NCI-H748 (cell line): ENCODE results near the gene NEK11.

Source experiments
- DNase-seq: peaks from one replicate; lab custom pipeline; 2025; ENCODE audit not compliant: unreplicated experiment; lab: John Stamatoyannopoulos, UW

NEK11 gene

DNA sequence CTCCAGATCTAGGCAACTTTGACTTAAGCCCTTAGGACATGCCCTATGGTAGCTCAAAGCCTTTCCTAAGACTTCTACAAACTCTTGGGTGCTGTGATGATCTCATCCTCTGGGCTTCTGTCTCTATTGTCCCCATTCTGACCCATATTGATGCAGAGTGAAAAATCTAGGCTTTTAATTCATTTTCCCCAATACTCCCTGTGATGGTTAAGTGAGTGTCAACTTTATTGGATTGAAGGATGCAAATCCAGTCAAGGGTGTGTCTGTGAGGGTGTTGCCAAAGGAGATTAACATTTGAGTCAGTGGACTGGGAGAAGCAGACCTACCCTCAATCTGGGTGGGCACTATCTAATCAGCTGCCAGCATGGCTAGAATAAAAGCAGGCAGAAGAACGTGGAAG lies 257.6 kb downstream of the NEK11 start:
- DNase-seq = no peak

DNA sequence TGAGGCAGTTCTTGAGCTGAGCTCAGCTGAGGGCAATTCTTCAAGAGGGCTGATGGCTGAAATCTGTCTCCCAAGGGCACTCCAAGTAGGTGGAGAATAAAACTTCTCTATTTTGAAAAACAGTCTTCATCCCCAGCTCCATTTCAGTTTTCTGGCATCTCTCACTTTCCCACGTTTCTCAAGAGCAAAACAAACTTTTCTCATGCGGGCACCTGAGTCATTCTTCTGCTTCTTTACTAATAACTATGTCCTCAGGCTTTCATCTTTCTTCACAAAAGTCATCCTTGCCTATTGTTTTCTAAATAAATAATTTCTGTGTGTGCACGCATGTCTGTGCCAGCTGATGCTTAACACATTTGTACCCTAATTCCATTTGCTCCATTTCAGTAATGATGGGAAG lies 258.8 kb downstream of the NEK11 start:
- DNase-seq = no peak

DNA sequence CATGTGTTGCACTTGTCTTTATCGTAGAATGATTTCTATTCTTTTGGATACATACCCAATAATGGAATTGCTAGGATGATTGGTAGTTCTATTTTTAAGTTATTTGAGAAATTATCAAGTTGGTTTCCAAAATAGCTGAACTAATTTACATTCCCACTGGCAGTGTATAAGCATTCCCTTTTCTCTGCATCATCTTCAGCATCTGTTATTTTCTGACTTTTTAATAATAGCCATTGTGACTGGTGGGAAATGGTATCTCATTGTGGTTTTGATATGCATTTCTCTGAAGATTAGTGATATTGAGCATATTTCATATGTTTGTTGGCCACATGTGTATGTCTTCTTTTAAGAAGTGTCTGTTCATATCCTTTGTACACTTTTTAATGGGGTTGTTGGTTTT lies 273.2 kb downstream of the NEK11 start:
- no peak for DNase-seq

GRCh38 chr3:131303848-131304247 lies 277.2 kb downstream of the NEK11 start:
- DNase-seq = no peak

DNA sequence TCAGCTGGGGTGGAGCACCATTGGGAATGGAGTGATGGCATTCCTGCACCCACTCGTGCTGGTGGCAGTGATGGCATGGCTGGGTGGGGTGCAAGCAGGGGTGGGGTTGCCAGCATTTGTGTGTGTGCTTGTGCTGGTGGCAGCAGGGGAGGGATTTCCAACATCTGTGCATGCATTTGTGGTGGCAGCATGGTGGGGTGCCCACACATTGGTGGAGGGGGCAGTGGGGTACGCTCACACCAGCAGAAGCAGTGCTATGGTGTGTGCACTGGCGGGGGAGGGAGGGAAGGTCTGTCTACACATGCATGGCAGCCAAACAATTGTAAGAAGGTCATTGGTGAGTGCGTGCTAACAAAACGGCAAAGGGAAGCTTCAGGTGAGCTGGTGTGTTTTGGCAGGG lies 278.2 kb downstream of the NEK11 start:
- no peak for DNase-seq

DNA sequence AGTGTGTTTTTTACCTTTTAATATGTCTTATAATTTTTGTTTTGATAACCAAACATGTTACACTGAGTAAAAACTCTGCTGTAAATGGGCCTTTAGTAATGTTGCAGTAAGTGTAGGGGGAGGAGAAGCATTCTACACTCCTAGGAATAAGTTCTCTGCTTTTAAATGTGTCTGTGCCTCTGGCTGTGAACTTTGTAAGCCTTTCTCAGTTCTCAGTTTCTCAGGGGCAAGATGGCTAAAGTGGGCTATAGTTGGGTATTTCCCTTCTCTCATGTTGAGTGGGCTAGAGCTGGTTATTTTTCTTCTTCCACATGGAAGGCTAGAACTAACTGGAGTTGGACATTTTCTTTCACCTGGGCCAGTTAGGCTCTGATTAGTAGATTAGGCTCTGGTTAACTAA lies 279.6 kb downstream of the NEK11 start:
- no peak for DNase-seq

- DNase-seq = no peak
These were observed 287.6 kb downstream of the NEK11 start for GRCh38 chr3:131314318-131314717.

- no peak for DNase-seq
These were observed 288.5 kb downstream of the NEK11 start for GRCh38 chr3:131315162-131315561.

DNA sequence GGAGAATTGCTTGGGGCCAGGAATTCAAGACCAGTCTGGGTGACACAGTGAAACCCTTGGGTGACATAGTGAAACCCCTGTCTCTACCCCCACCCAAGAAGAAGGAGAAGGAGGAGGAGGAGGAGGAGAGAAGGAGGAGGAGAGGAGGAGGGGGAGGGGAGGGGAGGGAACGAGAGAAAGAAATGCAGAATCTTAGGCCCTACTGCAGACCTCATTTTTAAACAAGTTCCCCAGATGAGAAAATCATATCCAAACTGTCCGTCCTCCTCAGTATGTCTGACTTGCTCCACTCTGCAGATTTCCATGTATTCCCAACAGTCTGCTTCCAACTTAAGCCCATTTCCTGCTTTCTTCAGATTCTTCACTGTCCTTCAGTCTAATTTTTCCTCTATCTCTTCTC lies 291.0 kb downstream of the NEK11 start:
- DNase-seq = no peak

DNA sequence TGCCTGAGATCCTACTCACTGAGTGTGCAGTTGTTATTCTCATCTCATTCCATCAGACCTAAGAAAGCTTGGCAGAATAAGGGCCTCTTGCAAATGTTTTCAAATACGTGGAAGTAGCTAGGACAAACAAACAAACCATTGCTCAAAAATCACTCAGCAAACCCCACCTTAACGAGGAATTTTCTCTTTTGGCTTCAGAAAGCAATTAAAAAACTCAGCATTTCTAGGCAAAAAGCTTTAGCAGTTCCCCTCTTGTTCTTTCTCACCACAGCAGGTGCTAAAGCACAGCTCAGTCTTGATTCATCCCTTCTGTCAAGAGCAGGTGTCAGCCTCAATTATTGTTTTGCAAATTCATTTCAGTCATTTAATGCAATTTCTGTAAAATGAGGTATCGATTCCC lies 296.3 kb downstream of the NEK11 start:
- DNase-seq = no peak

DNA sequence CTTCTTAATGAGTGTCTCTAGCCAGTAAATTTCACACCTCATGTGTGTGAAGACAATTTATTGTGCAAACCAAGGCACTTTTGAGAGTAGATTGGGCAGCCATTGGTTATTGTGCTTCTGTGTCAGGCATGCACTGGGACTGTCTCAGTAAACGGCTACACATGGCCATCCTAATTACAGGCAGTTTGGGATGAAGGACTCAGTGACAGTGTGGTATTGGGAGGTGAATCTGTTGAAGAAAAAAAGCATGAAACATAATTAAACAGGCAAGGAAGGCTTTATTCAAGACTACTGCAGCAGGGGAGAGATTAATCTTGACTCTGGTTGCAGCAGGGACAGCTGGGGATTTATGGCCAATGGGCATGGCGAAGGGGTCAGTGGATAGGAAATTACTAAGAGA lies 297.1 kb downstream of the NEK11 start:
- DNase-seq = no peak

- no peak for DNase-seq
These were observed 298.2 kb downstream of the NEK11 start for GRCh38 chr3:131324923-131325322.

- no peak for DNase-seq
These were observed 299.6 kb downstream of the NEK11 start for GRCh38 chr3:131326307-131326706.

DNA sequence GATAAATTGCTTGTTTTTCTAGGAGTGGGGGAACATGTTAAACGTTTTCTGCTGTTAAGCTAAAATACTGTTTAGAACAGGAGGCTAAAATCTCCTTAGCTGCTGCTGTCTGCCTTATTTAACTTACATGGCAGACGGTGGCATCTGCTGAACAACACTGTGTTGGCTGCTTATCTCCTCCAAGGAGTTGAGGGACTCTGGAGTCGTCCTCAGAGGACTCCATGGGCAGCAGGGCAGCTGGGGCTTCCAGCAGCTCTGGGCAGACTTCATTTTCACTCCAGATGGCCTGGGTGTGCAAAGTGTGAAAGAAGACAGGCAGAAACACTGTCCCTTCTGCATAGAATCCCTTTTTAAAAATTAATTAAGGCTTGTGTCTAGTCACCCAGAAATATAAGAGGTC lies 302.0 kb downstream of the NEK11 start:
- DNase-seq = no peak

DNA sequence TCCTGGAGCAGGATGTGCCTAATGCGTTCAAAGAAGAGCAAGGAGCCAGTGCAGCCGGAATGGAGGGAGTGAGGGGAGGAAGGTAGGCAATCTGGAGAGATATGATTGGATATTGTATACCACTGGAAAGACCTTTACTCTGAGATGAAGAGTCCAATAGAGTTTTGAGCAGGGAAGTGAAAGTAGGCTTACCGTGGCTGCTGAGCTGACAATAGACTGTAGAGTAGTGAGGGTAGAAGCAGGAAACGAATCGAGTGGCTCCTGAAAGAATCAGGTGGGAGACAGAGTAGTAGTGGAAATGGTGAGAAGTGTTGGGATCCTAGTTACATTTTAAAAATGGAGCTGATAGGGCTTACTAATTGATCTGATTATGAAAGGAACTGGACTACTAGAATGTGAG lies 303.1 kb downstream of the NEK11 start:
- DNase-seq = no peak

DNA sequence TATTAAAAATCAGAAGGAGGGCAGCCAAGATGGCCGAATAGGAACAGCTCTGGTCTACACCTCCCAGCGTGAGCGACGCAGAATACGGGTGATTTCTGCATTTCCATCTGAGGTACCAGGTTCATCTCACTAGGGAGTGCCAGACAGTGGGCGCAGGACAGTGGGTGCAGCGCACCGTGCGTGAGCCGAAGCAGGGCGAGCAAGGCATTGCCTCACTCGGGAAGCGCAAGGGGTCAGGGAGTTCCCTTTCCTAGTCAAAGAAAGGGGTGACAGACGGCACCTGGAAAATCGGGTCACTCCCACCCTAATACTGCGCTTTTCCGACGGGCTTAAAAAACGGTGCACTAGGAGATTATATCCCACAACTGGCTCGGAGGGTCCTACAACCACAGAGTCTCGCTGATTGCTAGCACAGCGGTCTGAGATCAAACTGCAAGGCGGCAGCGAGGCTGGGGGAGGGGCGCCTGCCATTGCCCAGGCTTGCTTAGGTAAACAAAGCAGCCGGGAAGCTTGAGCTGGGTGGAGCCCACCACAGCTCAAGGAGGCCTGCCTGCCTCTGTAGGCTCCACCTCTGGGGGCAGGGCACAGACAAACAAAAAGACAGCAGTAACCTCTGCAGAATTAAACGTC lies 304.9 kb downstream of the NEK11 start:
- DNase-seq = peak; percentile 57

GRCh38 chr3:131338948-131339640 lies 312.4 kb downstream of the NEK11 start:
- DNase-seq = no peak

- DNase-seq = no peak
These were observed 315.1 kb downstream of the NEK11 start for GRCh38 chr3:131341761-131342160.

DNA sequence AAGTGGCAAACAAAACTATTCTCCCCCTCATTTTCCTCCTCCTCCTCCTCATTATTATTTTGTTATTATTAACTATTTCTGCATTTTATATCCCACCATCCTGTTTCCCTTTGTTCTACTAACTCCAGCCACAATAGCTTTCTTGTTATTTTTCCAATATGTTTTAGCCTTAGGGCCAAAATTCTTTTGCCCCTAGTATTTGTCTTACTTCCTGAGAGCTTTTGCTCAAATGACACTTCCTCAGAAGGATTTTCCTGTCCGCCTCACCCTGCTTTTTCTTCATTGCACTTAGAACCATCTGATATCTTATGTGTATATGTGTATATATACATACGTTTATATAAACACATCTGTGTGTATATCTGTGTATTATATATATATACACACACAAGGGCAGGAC lies 322.2 kb downstream of the NEK11 start:
- DNase-seq = no peak

GRCh38 chr3:131349454-131349853 lies 322.8 kb downstream of the NEK11 start:
- DNase-seq = no peak

GRCh38 chr3:131349946-131350347 lies 323.3 kb downstream of the NEK11 start:
- DNase-seq = no peak

DNA sequence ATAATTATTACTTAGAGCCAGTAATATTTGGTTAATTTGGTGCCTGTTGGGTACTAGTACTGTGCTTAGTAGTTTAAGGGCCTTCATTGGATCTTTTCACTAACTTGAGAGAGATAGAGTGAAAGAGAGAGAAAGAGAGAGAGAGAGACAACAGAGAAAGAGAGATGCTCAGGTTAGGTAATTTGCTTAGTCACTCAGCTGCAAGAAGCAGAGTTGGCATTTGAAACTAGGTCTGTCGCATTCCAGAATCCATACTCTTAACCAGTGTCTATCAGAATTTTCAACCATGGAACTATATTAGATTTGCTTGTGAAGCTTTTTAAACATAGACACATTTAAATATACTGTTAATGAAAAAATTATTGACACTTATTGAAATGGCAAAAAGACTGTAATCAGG lies 323.8 kb downstream of the NEK11 start:
- no peak for DNase-seq
